Measurements from ENCODE around the gene OCIAD1.
A peak's percentile ranks its signal among the peaks of the same experiment; 100 is the strongest.

Gene OCIAD1

GRCh38 chr4:48908687-48909086 lies 77.8 kb downstream of the OCIAD1 start:
- DNase-seq (ENCODE audit: low read depth), result no peak
- in situ Hi-C loops (cut with HindIII; ENCODE audit: low sequenced_read_pairs), result no loop called here
- H3K4me3 ChIP-seq (ENCODE audit: low read depth, low read length), result no peak overlapping the region
- no peak for TF ChIP-seq CTCF (IDR thresholded peaks at IDR 0.05; ENCODE audit: low read depth, low read length, missing control alignments)

DNA sequence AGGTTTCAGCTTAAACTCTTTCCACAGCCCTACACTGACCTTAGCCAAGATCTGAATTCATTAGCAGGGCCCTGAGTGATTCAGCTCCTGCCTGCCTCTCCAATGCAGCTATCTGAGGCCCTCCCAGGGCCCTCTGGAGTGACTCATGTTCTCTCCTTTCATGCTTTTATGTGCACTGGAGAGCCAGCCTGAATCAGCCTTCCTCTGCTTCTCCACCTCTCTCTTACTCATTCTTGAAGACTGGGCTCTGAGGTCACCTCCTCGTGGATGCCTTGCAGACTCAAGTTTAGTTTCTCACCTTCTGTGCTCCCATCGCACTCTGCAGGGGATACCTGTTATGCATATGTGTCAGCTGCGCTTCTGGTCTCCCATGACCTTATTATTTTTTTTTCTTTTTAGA lies 78.8 kb downstream of the OCIAD1 start:
- TF ChIP-seq CTCF (IDR thresholded peaks at IDR 0.05; ENCODE audit: low read depth, low read length, missing control alignments), result no peak
- peak; percentile 96 for DNase-seq (ENCODE audit: low read depth)
- in situ Hi-C loops (cut with HindIII; ENCODE audit: low sequenced_read_pairs), result no loop called here
- H3K4me3 ChIP-seq (ENCODE audit: low read depth, low read length), result no peak overlapping the region

- no peak overlapping the region for H3K4me3 ChIP-seq (ENCODE audit: low read depth, low read length)
- TF ChIP-seq CTCF (IDR thresholded peaks at IDR 0.05; ENCODE audit: low read depth, low read length, missing control alignments), result no peak
- no peak for DNase-seq (ENCODE audit: low read depth)
- in situ Hi-C loops (cut with HindIII; ENCODE audit: low sequenced_read_pairs), result no loop called here
These were observed 79.6 kb downstream of the OCIAD1 start for GRCh38 chr4:48910511-48910910.
